Stomach smooth muscle (tissue), 2 donors: Measurements from ENCODE around the gene ZNF160.
A peak's percentile ranks its signal among the peaks of the same experiment; 100 is the strongest.
"Not testable (repeated sequence)": the region's sequence is repeated elsewhere in the genome, so short reads cannot be mapped to it uniquely, and the experiment has no call there.

Experiments
- H3K27ac ChIP-seq: one replicate; pipeline ENCODE4 v1.7.0; 2013; ENCODE audit warnings: mild to moderate bottlenecking, low read length, inconsistent platforms
- H3K27me3 ChIP-seq, 2 donors: one replicate each; pipeline ENCODE4 v1.7.0; 2013; ENCODE audit warnings: low read length in 2 of 2; ENCODE audit not compliant: insufficient read depth in 2 of 2, control insufficient read depth in 1 of 2
- H3K36me3 ChIP-seq, 2 donors: one replicate each; pipeline ENCODE4 v1.7.0; 2013; ENCODE audit warnings: low read length in 2 of 2; ENCODE audit not compliant: control insufficient read depth in 2 of 2, insufficient read depth in 2 of 2
- H3K4me1 ChIP-seq: one replicate; pipeline ENCODE4 v1.7.0; 2013; ENCODE audit warnings: low read length; ENCODE audit not compliant: control insufficient read depth, insufficient read depth
- H3K4me3 ChIP-seq, 2 donors: one replicate each; pipeline ENCODE4 v1.7.0; 2013; ENCODE audit warnings: low read length in 2 of 2
- H3K9ac ChIP-seq, 2 donors: one replicate each; pipeline ENCODE4 v1.7.0; 2013; ENCODE audit warnings: low read length in 2 of 2, mild to moderate bottlenecking in 1 of 2
- H3K9me3 ChIP-seq, 2 donors: one replicate each; pipeline ENCODE4 v1.7.0; 2013; ENCODE audit warnings: low read length in 2 of 2; ENCODE audit not compliant: control insufficient read depth in 2 of 2
- donor health status: healthy.
- donor health status: Pancreatic carcinoma.

Gene ZNF160

DNA sequence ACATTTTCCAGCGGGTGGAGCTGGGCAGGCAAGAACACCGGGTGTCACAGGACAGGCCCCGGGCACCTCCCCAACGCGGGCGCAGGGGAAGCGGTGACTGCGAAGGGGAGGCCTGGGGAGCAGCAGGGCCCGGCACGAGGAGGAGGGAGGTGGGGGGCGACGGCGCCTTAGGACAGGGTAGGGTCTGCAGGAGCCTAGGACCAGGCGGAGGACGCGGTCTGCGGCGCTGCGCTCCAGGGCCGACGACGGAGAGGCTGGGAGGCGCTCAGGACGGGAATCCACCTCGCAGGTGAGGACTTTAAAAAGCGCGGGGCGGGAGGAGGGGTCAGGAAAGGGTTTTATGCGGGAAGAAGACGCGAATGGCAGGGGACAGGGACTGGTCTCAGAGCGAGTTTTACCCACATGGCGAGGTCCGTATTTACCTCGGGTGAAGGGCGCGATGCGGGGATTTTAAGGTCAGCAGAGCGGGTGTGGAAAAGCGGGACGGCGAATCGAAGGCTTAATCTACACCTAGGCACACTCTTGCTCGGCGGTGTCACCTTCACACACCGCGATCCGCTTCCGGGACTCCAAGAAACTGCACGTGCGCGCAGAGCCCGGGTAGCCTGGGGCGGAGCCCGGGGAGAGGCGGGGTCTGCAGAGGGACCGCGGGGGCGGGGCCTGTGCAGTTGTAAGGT is 45.2 kb downstream of the ZNF160 start:
- Histone ChIP-seq H3K4me3 (peak overlapping the region; percentile 40 to 59), H3K9ac (no peak overlapping the region), H3K4me1 (no peaks in the 10 kb centered on the region), H3K36me3 (no peaks in the 10 kb centered on the region), H3K27ac (no peak overlapping the region), H3K9me3 (peaks cover 4 to 10% of the 10 kb centered on the region in 2 donors), H3K27me3 (peaks cover 9 to 15% of the 10 kb centered on the region in 2 donors)

DNA sequence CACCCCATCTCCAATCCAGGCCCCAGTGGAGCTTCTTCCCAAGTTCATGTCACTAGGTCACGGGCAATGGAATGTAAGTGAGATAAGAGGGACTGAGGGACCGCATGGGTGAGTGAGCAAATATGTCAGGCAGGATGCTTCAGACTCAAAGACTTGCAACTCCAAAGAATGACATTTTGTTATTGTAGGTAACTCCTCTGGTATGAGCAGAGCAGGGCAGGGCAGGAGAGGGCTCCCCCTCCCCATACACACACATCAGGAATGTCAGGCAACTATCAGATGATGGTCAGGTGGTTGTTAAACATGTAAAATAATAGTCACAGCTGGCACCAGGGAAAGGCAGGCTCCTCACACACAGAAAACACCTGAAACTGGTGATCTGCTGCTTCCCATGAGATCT is 48.1 kb downstream of the ZNF160 start:
- no peak overlapping the region for H3K4me3 ChIP-seq
- peaks cover 9 to 15% of the 10 kb centered on the region in 2 donors for H3K27me3 ChIP-seq
- H3K9ac ChIP-seq, result no peak overlapping the region
- no peak overlapping the region for H3K27ac ChIP-seq
- H3K4me1 ChIP-seq, result no peaks in the 10 kb centered on the region
- no peaks in the 10 kb centered on the region for H3K36me3 ChIP-seq
- peaks cover 4 to 10% of the 10 kb centered on the region in 2 donors for H3K9me3 ChIP-seq

DNA sequence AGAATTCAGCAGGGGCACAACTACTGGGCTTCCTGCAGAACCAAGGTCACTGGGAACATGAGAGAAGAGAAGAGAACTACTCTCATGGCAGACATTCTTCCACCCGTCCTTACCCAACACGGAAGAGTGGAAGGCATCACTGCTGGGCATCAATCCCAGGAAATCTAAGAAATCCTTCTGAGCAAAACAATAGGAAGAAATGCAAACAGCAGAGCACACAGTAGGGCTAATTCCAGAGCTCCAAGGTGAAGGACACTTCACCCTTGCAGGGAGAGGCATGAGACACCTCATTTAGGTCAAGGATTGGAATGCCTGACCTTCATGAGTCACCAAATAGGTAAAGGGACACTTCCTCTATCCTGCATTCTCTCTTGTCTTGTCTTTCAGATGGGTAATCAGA is 55.8 kb downstream of the ZNF160 start:
- H3K4me3 ChIP-seq, result no peak overlapping the region

DNA sequence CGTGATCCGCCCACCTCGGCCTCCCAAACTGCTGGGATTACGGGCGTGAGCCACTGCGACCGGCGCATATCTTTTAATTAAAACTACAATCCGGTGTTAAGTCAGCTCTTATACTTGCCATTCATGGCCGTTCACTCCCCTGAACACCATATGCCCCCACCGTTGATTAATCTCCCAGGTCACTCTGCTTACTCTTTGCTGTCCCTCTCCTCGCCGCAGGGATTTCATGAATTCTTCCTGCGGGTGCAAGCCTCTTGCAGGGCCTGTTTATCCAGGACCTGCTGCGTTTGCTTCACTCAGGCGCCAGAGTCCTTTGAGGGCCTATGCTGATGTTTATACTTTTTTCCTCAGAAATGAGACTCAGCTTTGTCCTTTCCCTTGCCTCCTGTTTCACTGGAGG is 57.7 kb downstream of the ZNF160 start:
- no peaks in the 10 kb centered on the region for H3K36me3 ChIP-seq
- no peak overlapping the region for H3K4me3 ChIP-seq
- no peaks in the 10 kb centered on the region for H3K27me3 ChIP-seq
- H3K4me1 ChIP-seq, result no peaks in the 10 kb centered on the region
- H3K9ac ChIP-seq, result no peak overlapping the region
- H3K9me3 ChIP-seq, result peaks cover 0 to 6% of the 10 kb centered on the region in 2 donors
- H3K27ac ChIP-seq, result no peak overlapping the region

More for the DNA sequence above, 55.8 kb downstream of the ZNF160 start:
- Histone ChIP-seq H3K9ac (no peak overlapping the region), H3K27me3 (no peaks in the 10 kb centered on the region), H3K27ac (no peak overlapping the region), H3K36me3 (no peaks in the 10 kb centered on the region), H3K9me3 (peaks cover 3 to 6% of the 10 kb centered on the region in 2 donors), H3K4me1 (no peaks in the 10 kb centered on the region)

DNA sequence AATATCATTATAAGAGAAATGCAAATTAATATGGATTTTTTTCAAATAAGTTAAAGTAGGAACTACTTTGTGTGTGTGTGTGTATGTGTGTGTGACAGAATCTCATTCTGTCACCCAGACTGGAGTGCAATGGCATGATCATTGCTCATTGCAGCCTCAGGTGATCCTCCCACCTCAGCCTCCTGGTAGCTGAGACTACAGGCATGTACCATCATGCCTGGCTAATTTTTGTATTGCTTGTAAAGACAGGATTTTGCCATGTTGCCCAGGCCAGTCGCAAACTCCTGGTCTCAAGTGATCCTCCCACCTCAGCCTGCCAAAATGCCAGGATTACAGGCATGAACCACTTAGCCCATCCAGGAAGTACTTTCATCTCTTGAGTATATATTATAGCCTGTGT is 61.9 kb downstream of the ZNF160 start:
- no peak overlapping the region for H3K27ac ChIP-seq
- H3K36me3 ChIP-seq, result no peaks in the 10 kb centered on the region
- peaks cover 8 to 12% of the 10 kb centered on the region in 2 donors for H3K27me3 ChIP-seq
- H3K4me3 ChIP-seq, result no peak overlapping the region
- H3K9ac ChIP-seq, result no peak overlapping the region
- peaks cover 5 to 6% of the 10 kb centered on the region in 2 donors for H3K9me3 ChIP-seq
- no peaks in the 10 kb centered on the region for H3K4me1 ChIP-seq

DNA sequence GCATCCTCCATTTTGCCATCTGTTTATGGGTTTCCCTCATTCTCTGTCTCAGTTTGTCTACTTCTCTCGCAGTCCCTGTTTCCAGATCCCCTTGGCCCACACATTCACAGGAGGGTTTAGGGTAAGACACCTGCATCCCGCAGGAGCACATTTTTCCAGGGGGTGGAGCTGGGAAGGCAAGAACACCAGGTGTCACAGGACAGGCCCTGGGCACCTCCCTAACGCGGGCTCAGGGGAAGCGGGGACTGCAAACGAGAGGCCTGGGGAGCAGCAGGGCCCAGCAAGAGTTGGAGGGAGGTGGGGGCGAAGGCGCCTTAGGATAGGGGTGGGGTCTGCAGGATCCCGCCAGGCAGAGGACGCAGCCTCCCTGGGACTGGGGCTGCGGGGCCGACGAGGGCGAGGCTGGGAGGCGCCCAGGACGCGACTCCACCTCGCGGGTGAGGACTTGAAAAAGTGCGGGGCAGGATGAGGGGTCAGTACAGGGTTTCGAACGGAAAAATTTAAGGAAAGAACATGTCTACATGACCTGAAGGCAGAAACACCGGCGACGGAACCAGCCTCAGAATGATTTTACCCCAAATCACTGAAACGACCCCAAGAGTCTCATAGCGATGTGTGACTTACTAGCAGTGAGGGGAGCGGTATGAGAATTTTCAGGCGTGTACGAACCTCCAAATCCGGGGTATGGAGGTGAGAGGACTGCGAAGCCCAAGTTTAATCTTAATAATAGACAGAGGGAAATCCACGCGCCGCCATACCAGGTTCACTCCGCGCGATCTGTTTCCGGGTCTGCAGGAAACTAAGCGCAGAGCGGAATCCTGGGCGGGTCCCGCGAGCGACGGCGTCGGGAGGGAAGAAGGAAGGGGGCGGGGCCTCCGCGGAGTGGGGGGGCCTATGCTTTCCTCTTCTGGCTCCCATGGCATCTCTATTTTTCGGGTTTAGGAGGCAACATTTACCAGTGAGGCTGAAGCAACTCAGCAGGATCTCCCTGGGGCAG is 65.8 kb downstream of the ZNF160 start:
- Histone ChIP-seq H3K4me1 (no peaks in the 10 kb centered on the region), H3K4me3 (peak overlapping the region; percentile 19 to 44), H3K9ac (no peak overlapping the region), H3K9me3 (peaks cover 5 to 6% of the 10 kb centered on the region in 2 donors), H3K27ac (no peak overlapping the region), H3K36me3 (no peaks in the 10 kb centered on the region), H3K27me3 (peaks cover 8 to 12% of the 10 kb centered on the region in 2 donors)

DNA sequence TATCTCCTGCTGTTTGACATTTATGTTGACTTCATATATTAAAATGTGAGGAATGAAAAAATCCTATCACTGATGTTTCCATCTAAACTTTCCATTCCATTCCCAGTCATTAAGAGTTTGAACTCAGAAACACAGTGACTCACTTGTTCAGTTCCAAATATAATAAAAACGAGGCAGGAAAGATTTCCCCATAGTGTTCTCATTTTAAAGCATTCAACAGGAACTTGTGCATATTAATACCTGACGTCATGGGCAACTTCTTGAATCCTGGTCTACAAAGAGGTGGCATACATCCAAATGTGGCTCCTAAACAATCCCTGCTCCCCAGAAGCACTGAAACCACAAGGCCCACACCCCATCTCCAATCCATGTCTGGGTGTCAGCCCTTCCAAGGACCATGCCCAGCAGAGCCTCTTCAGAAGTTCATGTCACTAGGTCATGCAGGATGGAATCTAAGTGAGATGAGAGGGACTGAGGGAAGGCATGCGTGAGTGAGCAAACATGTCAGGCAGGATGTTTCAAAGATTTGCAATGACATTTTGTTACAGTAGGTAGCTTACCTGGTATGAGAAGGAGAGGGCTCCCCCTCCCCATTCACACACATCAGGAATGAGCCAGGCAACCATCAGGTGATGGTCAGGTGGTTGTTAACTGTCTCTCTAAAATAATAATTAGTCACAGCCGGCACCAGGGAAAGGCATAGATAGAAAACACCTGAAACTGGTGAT is 68.1 kb downstream of the ZNF160 start:
- H3K4me1 ChIP-seq, result no peaks in the 10 kb centered on the region
- no peak overlapping the region for H3K27ac ChIP-seq
- no peaks in the 10 kb centered on the region for H3K36me3 ChIP-seq
- H3K27me3 ChIP-seq, result peaks cover 7 to 12% of the 10 kb centered on the region in 2 donors
- no peak overlapping the region for H3K9ac ChIP-seq
- no peak overlapping the region for H3K4me3 ChIP-seq
- H3K9me3 ChIP-seq, result peaks cover 5 to 6% of the 10 kb centered on the region in 2 donors

DNA sequence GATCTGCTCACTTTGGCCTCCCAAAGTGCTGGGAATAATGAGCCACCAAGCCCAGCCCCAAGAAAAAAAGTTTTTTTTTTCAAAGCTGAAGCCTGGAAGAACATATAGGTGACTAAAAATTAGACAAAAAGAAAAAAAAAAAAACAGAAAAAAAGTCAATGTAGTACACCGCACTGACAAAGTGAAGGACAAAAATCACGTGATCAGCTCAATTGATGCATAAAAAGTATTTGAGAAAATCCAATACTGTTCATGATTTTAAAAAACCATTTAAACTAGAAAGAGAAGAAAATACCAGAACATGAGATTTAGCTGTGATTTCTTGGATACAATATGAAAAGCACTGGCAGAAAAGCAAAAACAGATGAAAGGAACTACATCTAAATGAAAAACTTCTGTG is 69.2 kb downstream of the ZNF160 start:
- H3K9me3 ChIP-seq, result peaks cover 4 to 6% of the 10 kb centered on the region in 2 donors
- H3K27me3 ChIP-seq, result peaks cover 4 to 12% of the 10 kb centered on the region in 2 donors
- H3K4me1 ChIP-seq, result no peaks in the 10 kb centered on the region

DNA sequence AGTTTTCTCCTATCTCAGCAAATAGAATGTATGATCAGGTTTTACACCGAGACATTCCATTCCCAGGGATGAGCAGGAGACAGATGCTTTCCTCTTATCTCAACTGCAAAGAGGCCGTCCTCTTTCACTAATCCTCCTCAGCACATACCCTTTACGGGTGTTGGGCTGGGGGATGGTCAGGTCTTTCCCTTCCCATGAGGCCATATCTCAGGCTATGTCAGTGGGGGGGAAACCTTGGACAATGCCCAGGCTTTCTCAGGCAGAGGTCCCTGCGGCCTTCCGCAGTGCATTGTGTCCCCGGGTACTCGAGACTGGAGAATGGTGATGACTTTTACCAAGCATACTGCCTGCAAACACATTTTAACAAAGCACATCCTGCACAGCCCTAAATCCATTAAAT is 74.9 kb downstream of the ZNF160 start:
- not testable (repeated sequence) for H3K4me1 ChIP-seq, H3K4me3 ChIP-seq, H3K27ac ChIP-seq, H3K27me3 ChIP-seq, H3K9me3 ChIP-seq, H3K36me3 ChIP-seq, H3K9ac ChIP-seq

More for the DNA sequence above, 69.2 kb downstream of the ZNF160 start:
- Histone ChIP-seq H3K9ac (no peak overlapping the region), H3K4me3 (no peak overlapping the region), H3K27ac (no peak overlapping the region), H3K36me3 (no peaks in the 10 kb centered on the region)

DNA sequence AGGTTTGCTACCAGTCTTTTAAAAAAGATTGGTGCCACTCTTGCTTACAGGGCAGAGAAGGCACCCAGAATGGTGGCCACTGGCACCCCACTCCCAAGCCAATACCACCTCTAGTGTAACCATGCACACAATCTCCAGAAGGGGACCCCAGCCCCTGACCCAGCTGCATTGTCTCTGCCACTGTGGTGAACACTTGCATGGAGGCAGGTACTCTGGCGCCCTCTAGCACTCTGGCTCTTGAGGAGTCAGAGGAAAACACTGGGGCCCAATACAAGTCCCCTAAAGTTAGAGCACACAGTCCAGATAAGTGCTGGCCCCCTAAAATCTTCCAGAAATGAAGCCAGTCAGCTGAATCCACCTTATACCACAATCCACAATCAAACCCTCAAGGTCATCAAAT is 83.5 kb downstream of the ZNF160 start:
- no peak overlapping the region for H3K9ac ChIP-seq
- no peak overlapping the region for H3K27ac ChIP-seq
- H3K9me3 ChIP-seq, result no peaks in the 10 kb centered on the region
- H3K4me1 ChIP-seq, result no peaks in the 10 kb centered on the region
- H3K27me3 ChIP-seq, result no peaks in the 10 kb centered on the region
- H3K36me3 ChIP-seq, result no peaks in the 10 kb centered on the region
- no peak overlapping the region for H3K4me3 ChIP-seq
